Activated CD8-positive, alpha-beta memory T cell treated with anti-CD3 and anti-CD28 coated beads, Interleukin-2, amount 50 U/mL, for 4 hours (primary cell): Measurements from ENCODE around the gene PODN.

ENCODE experiments used
- DNase-seq: peaks from one replicate; pipeline ENCODE4 v3.0.0-alpha.2; 2020

Gene PODN, protein sequence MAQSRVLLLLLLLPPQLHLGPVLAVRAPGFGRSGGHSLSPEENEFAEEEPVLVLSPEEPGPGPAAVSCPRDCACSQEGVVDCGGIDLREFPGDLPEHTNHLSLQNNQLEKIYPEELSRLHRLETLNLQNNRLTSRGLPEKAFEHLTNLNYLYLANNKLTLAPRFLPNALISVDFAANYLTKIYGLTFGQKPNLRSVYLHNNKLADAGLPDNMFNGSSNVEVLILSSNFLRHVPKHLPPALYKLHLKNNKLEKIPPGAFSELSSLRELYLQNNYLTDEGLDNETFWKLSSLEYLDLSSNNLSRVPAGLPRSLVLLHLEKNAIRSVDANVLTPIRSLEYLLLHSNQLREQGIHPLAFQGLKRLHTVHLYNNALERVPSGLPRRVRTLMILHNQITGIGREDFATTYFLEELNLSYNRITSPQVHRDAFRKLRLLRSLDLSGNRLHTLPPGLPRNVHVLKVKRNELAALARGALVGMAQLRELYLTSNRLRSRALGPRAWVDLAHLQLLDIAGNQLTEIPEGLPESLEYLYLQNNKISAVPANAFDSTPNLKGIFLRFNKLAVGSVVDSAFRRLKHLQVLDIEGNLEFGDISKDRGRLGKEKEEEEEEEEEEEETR

DNA sequence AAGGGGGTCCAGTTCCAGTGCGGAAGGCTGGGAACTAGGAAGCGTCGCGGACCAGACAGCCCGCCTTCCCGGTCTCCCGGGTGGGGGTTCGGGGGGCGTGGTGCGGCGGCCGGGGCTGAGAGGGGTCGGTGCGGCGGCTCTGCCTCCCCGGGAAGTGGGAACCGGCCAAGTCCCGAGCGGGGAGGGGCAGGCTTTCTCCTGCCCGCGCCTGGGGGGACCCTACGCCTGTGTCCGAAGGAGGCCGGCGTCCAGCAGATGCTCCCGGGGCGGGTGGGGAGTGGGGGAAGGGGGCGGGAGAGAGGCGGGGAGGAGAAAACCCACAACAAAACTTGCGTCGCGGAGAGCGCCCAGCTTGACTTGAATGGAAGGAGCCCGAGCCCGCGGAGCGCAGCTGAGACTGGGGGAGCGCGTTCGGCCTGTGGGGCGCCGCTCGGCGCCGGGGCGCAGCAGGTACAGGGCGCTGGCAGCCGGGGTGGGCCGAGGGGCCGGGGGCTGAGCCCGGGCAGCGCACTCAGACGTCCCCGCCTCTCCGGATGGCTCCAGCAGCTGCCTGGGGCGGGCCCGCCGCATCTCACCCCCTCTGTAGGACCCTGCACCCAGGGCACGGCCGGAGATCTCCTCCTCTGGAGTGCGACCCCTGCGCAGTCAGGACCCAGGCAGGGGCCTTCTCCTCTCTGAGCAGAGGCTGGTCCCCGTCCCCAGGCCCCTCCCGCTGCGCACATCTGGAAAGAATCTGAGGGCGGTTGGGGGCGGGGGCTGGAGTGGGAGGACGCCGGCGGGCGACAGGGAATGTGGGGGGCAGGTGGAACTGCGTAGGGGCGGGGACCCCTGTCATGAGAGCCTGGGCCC is at the start of gene PODN:
Gene PODN, plus strand, starts transcription at position 355 of the 849 bp plus-strand sequence. CDS start 7,643 bp downstream, outside the sequence.
- no peak for DNase-seq

DNA sequence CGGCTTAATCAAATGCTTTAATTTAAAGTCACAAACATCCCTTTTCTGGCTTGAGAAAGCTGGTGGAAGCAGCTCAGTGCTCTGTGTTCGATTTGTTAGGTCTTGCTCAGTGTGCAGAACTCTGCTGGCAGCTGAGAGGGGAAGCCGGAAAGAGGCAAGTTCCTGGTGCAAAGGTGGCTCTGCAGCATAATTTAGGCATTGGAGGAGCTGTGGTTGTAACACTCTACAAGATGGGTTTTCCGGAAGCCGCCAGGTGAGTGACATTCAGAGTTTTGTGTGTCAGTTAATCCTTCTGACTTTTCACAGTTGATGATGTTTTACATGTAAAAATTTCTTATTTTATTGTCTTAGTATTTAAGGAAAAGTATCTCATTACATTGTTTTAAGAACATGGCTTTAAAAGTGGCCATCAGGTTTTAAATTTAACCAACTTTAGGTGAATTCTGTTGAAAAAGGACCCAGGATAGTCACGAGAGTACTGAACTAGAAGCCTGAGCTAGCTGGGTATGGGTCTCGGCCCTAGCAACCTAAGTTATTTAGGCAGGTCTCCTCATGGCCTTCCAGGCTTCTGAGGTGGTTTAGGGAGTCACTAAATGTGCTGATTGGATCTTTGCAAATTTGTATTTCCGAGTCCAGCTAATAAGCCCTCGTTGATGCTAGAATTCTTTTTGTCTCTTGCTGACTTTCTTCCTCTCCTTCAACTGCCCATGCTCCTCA is 47.1 kb upstream of the PODN start:
- DNase-seq: peak; percentile 66

DNA sequence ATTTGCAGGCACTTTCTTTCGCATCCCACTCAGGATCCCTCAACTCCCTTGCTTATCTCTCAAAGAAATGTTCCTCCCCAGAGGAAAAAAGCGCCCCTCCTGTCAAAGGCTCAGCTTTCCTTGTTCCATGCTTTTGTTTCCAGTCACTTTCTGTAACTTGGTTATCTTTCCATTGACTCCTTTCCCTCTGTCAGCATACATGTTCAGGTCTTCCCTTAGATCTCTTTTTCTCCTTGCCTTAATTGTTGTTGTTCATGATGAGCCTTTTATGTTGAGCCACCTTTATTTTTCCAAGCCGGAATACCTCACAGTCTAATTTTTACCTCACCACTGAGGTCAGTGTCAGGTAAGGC is 46.5 kb upstream of the PODN start:
- no peak for DNase-seq

DNA sequence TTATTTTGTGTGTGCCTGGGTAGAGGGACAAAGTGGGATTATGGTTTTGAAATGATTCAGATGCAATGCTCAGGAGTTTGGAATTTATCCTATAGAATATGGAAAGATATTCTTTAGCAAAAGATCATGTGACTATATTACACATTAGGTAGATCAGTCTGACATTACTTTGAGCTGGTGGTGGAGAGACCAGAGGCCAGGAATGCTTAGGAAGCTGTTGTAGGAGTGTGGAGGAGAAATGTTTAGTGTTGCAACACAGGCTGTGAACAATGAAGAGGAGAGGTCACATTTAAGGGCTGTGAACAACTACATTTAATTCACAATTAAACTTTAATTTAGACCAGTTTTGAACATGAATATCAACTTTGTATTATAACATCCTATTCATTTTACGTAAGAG is 45.3 kb upstream of the PODN start:
- no peak for DNase-seq

DNA sequence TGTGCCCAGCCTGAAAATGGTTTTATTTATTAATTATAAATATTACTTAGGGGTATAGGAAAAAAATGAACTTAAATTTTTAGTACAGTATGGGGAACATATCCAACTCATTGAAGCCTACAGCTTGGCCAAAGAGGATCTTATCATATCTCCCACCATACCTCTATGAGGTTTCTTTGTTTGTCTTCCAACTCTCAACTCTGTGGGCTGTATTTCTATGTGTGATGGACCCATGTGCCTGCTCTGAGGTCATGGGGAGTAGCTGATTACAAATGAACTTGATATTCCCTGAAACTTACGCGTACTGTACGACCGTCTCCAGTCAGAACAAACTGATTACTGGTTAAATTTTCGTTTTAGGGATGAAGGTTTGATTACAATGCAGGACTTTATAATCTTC is 41.4 kb upstream of the PODN start:
- DNase-seq: no peak

DNA sequence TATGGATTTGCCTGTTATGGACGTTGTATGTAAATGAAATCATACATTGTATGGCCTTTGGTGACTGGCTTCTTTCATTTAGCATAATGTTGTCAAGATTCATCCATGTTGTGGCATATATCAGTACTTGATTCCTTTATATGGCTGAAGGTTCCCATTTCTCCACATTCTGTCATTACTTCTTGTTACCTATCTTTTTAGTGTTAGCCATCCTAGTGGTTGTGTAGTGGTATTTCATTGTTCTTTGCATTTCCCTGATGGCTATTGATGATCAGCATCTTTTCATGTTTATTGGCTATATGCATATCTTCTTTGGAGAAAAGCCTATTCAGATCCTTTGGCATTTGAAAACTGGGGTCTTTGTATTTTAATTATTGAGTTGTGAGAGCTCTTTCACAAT is 39.8 kb upstream of the PODN start:
- no peak for DNase-seq

DNA sequence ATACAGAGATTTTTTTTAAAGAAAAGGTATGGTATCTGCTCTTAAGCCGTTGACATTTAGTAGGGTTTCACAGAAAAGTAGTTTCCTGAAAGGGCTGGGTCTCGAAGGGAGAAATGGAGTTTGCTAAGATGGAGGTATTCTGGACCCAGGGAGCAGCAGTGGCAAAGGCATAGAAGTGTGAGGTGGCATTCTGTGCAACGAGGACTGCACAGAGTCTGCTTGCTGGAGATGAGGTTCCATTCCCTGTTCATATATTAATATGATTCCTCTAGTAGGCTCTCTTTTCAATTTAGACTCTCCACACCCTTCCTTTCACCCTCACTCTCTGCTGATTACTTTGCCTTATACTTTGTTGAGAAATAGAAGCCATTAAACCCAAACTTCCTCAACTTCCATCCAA is 38.5 kb upstream of the PODN start:
- DNase-seq: no peak

DNA sequence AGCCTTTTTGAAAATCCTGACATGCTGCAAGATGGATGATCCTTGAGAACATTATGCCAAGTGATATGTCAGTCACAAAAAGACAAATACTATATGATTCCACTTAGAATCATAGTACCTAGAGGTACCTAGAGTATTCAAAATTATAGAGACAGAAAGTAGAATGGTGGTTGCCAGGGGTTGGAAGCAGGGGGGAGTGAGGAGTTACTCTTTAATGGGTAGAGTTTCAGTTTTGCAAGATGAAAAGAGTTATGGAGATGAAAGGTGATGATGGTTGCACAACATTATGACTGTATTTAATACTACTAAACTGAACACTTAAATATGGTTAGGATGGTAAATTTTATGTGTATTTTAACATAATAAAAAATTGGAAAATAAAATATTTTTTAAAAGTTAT is 37.9 kb upstream of the PODN start:
- no peak for DNase-seq

DNA sequence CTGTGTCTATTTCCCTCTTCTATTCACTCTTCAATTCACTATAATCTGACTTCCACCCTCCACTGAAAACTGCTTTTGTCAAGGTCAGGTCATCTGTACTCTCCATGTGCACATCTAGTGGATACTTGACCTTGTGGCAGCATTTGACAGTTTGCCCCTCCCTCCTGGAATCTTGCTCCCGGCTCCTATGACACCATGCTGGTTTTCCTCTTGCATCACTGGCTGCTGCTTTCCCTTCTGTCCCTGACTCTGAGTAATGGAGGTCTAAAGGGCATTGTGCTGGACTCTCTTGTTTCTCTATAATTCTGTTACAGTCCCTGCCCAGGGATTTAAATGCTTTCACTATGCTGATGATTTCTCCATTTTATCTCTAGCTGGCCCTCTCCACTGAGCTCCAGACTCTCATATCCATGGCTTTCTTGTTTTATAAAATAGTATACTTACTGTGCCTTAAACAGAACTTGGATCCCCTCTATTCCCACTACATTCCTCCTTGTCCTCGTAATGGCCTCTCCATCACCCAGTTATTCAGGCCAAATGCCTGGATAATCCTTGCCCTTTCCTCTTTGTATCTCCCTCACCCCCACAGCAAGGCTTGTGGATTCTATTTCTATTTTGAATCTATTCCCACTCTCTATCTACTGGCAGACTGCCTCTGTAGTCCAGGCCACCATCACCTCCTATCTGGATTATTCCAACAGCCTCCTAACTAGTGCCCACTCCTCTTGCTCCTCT is 36.8 kb upstream of the PODN start:
- no peak for DNase-seq

DNA sequence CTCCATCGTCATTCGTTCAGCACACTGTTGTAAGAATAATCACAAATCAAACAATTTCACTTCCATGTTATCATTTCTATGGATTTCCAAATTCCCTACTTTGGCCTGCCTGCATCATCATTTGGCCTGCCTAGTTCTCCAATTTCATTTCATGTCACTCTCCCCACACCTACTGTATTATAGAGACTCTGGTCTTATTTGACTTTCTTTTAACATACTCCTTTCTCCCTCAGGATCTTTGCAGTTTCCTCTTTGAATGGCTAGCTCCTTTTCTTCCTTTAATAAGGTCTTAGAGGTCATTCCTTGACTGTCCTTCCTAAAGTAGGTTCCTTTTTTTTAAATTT is 36.3 kb upstream of the PODN start:
- no peak for DNase-seq

DNA sequence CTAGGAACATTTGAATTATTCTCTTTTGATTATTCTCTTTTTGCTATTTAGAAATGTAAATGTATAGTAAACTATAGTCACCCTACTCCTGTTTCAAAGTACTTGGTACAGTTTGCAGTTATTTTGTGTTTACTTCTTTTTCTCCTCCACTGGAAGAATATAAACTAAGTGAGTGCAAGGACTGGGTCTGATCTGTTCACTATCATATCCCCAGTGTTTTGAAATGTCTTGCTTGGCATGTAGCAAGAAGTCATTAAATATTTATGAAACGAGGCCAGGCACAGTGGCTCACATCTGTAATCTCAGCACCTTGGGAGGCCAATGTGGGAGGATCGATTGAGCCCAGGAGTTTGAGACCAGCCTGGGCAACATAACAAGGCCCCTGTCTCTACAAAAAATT is 35.8 kb upstream of the PODN start:
- no peak for DNase-seq

DNA sequence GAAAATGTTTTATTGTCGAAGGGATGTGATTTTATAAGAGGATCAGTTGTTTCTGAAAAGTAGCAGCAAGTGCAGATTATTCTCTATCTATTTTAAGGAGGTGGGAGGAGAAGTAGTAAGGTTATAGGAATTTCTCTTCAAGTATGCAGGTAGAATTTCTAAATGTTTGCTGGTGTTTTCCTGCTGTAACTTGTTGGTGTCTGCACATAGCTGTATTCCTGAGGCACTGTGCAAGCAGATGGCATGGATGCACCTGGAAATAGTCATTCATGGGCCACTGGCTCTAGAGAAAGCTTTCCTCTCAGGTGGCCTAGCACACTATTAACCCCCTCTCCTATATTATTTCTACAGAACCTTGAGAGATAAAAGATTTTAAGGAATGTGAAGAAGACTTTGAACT is 30.3 kb upstream of the PODN start:
- no peak for DNase-seq

DNA sequence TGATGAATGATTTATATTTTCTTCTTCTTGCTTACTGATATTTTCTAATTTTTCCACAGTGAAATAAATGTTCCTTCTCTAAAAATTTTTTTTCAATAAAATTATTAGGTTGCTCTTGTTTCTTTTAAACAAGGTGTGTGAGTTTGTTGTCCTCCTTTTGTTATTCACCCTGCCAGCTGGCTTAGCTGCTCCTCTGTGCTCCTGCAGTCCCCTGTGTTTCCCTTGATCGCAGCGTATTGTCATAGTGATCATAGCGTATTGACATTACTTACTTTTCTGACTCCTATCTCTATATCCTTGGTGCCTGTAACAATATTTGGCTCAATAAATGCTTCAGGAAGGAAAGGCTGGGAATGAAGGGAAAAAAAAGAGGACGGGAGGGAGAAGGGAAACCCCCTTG is 24.9 kb upstream of the PODN start:
- DNase-seq: no peak

DNA sequence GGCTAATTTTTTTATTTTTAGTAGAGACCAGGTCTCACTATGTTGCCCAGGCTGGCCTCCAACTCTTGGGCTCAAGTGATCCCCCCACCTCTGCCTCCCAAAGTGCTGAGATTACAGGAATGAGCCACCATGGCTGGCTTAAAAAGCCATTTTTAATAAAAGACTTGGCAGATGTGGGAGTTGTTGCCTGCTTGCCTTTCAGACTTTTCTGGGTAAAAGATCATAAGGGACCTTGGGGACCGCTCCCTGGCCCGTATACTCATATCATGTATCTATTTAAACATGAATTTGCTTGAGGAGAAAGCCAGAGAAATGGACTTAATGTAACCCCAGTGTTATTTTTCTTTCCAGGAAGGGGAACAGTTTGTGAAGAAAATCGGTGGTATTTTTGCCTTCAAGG is 23.4 kb upstream of the PODN start:
- no peak for DNase-seq

DNA sequence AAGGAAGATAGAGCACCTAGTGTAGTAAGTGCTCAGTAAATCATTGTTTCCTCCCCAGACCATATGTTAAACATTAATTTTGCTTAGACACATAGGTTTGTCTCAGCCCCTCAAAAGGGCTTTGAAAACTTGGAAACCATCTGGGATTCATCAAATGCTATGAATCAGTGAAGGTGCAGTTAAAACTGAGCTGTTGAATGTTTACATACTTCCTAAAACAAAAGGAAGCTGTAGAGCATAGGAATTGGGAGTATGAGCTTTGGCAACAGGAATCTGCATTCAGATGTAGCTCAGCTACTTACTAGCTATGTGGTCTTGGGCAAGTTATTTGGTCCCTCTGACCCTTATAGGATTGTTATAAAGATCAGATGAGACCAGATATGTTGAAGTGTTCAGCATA is 18.7 kb upstream of the PODN start:
- DNase-seq: no peak

DNA sequence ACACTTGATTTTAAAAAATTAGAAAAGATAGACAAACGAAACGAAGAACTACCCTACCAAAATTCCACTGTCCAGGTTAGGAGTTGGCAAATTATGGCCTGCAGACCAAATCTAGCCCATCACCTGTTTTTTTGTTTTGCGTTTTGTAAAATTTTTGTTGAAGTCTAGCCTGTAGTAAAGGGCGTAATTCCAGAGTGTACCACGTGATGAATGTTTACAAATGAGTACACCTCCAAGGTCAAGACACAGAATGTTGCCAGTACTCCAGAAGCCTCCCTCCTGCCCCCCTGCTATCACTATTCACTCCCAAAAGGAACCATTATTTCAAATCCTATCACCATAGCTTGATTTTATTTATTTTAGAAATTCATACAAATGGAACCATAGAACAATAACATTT is 17.1 kb upstream of the PODN start:
- no peak for DNase-seq

DNA sequence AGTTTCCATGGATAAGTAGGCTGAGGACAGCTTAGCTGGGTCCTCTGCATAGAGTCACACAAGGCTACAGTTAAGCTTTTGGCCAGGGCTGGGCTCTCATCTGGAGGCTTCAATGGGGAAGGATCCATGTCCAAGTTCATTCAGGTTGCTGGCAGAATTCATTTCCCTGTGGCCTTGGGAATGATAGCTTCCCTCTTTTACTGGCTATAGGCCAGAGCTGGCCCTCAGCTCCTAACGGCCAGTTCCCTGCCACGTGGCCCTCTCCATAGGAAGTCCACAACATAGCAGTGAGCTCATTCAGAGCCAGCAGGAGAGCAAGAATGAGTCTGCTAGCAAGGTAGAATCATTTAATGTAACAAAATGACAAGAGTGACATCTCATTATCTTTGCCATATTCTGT is 15.1 kb upstream of the PODN start:
- no peak for DNase-seq

DNA sequence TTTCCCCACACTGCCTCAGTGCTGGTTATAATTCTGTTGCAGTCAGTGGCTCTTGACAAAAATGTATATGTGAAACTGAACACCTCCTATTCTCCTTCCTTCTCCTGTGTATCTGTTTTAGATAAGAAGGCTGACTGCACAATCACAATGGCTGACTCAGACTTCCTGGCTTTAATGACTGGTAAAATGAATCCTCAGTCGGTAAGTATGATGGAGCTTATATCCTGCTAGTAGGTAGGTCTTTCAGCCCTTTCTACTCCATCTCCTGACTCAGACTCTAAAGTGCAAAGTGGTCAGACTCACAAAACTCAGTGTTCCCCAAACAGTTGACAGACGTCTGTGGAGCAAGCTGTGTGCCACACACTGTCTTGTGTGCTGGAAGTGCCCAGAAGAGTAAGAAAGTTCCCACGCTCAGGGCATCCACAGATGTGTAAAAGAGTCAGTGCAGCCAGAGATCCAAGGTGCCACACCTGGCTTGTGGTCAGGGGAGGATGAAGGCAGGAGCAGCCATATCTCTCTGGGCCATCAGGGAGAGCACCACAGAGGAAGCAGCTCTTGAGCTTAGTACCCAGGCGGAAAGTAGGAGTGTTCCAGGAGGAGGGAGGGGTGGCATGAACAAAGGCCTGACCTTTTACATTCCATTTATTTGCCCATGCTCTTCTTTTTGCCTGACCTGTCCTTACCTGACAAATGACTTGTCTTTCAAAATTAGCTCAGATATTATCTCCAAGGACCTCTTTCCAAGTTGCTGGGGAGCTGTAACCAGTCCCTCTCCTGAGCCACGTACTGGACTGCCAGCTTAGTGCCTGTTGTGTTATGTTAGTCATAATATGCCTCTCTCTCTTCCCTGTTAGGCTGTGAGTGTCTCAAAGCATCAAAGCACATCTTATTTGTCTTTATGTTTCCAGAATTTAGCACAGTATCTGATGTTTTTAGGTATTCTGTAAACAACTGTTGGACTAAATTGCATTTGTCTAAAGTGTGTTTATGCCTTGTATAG is 14.0 kb upstream of the PODN start:
- no peak for DNase-seq

DNA sequence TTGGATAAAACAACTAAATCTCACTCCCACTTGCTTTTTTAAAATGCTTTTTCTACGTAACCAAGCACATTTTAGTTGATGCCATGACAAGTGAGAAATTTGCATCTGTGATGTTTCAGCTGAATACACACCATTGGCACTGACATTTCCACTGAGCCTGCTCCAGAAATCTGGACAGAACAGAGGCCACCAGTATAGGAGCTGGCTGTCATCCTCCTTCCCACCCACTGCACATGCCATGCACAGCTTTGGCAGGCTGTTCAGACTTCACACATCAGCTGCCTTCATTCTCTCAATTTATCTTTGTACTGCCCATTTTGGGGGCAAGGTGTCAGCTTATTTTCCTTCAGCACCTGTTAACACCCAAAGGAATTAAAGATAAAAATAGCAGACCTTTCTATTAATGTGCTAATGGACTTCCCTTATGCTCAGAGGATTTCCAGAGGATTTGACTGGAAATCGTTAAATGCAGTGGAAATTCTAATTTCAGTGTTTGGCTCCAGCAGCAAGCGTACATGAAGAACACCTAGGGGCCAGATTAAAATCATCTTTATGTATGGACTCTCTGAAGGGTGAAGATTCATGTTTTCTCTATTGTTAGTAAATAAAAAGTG is 12.9 kb upstream of the PODN start:
- DNase-seq: no peak

DNA sequence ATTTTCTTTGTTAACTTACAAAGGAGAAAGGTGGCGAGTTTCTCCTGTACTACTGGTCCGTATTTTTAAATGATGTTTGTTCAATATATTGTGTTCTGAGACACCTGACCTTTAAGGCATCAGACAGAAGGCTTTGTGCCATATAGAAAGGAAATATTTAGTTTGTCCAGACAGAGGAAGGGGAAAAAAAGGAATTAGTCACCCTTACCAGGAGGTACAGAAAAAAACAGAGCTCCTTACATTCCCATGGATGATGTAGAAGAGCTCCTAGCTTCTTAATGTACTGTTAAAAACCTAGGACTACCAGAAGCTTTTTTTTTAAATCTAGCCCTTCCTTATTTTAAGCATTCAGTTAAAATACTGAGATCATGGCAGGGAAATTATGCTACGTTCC is 12.4 kb upstream of the PODN start:
- no peak for DNase-seq

DNA sequence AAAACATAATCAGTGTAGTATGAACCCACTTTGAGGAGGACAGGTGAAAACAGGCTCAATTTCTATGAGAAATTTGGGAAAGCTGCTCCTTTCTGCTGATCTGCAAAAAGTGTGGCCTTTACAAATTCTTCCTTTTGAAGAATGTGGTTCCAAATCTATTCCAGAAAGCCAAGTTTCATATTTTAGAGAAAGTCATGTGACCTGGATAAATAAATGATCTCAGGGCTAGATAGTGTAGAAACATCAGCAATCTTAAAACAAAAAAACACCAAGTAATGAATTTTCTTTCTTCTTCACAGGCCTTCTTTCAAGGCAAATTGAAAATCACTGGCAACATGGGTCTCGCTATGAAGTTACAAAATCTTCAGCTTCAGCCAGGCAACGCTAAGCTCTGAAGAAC is 11.7 kb upstream of the PODN start:
- no peak for DNase-seq
